Lower lobe of right lung (tissue), 2 donors: ENCODE measurements around the gene FLT1. TPM values are rescaled to one million over a fixed set of nuclear protein-coding genes. Genes with fewer than 3 reads are reported as not detected.
A peak's percentile ranks its signal among the peaks of the same experiment; 100 is the strongest.

Experiments
- ATAC-seq, 2 donors: fragments of 200-7000 bp; cut with Tn5 transposase; one replicate each; pipeline ENCODE4 v1.9.1; 2020 to 2022; ENCODE audit warnings: mild to moderate bottlenecking in 2 of 2, moderate library complexity in 2 of 2
- DNase-seq: peaks from one replicate; pipeline ENCODE4 v3.0.0-alpha.2; 2020
- H3K27ac ChIP-seq: fragments of 200-600 bp; one replicate; pipeline ENCODE4 v1.8.0; 2022
- H3K27me3 ChIP-seq: fragments of 200-600 bp; one replicate; pipeline ENCODE4 v1.8.0; 2022; ENCODE audit warnings: low read depth
- H3K36me3 ChIP-seq: fragments of 200-600 bp; one replicate; pipeline ENCODE4 v1.8.0; 2022; ENCODE audit warnings: mild to moderate bottlenecking
- H3K4me1 ChIP-seq: fragments of 200-600 bp; one replicate; pipeline ENCODE4 v1.8.0; 2022
- H3K4me3 ChIP-seq: fragments of 200-600 bp; one replicate; pipeline ENCODE4 v1.8.0; 2022; ENCODE audit warnings: mild to moderate bottlenecking
- H3K9me3 ChIP-seq: fragments of 200-600 bp; one replicate; pipeline ENCODE4 v1.8.0; 2022
- intact Hi-C: fragments of 100-400 bp; cut with DNase I; formaldehyde crosslinking; loops from one replicate; pipeline ENCODE4 v1.11.0; 2022
- total RNA-seq: library from RNA; stranded (reverse); fragmentation: NEBNext Ultra II Directional; extraction: Animal tissue kit (Norgen Biotek cat#: 25700); gene quantifications from one replicate; pipeline ENCODE4 v1.2.1, GENCODE V29; 2021
- TF ChIP-seq, protein P1 (sequence below): fragments of 200-600 bp; IDR thresholded peaks from one replicate; pipeline ENCODE4 v1.8.0; 2022; ENCODE audit warnings: antibody characterized with exemption, mild to moderate bottlenecking
- donor health status: DM: no; HTN: yes; CAD: no; lungs with severe emphysema.

Gene FLT1
- total RNA-seq, 1 donor from 2014 or later: 41.9 TPM

GRCh38 chr13:28379371-28380083 is 115.4 kb downstream of the FLT1 start:
- no peak overlapping the region for H3K27ac ChIP-seq

GRCh38 chr13:28376604-28377003 is 118.3 kb downstream of the FLT1 start:
- TF ChIP-seq, protein P1, sequence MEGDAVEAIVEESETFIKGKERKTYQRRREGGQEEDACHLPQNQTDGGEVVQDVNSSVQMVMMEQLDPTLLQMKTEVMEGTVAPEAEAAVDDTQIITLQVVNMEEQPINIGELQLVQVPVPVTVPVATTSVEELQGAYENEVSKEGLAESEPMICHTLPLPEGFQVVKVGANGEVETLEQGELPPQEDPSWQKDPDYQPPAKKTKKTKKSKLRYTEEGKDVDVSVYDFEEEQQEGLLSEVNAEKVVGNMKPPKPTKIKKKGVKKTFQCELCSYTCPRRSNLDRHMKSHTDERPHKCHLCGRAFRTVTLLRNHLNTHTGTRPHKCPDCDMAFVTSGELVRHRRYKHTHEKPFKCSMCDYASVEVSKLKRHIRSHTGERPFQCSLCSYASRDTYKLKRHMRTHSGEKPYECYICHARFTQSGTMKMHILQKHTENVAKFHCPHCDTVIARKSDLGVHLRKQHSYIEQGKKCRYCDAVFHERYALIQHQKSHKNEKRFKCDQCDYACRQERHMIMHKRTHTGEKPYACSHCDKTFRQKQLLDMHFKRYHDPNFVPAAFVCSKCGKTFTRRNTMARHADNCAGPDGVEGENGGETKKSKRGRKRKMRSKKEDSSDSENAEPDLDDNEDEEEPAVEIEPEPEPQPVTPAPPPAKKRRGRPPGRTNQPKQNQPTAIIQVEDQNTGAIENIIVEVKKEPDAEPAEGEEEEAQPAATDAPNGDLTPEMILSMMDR: no peak
- ATAC-seq: peak; percentile 49 to 63
- peaks cover 19% of the 10 kb centered on the region for H3K4me1 ChIP-seq
- H3K36me3 ChIP-seq: no peaks in the 10 kb centered on the region
- no peaks in the 10 kb centered on the region for H3K27me3 ChIP-seq
- no peak overlapping the region for H3K4me3 ChIP-seq
- no peak overlapping the region for H3K27ac ChIP-seq
- intact Hi-C loops: no loop called here
- no peaks in the 10 kb centered on the region for H3K9me3 ChIP-seq
- no peak for DNase-seq

More at GRCh38 chr13:28379371-28380083, 115.4 kb downstream of the FLT1 start:
- intact Hi-C loops: no loop called here
- H3K4me3 ChIP-seq: no peak overlapping the region
- H3K27me3 ChIP-seq: no peaks in the 10 kb centered on the region
- TF ChIP-seq, protein P1: no peak
- H3K4me1 ChIP-seq: peaks cover 19% of the 10 kb centered on the region
- DNase-seq (no peak), ATAC-seq (no peak)
- H3K36me3 ChIP-seq: no peaks in the 10 kb centered on the region
- H3K9me3 ChIP-seq: no peaks in the 10 kb centered on the region

GRCh38 chr13:28375250-28375930 is 119.5 kb downstream of the FLT1 start:
- TF ChIP-seq, protein P1: no peak
- ATAC-seq (no peak), DNase-seq (no peak)
- Histone ChIP-seq H3K4me1 (peaks cover 19% of the 10 kb centered on the region), H3K4me3 (no peak overlapping the region), H3K36me3 (no peaks in the 10 kb centered on the region), H3K27me3 (no peaks in the 10 kb centered on the region), H3K9me3 (no peaks in the 10 kb centered on the region), H3K27ac (no peak overlapping the region)
- intact Hi-C loops: no loop called here

DNA sequence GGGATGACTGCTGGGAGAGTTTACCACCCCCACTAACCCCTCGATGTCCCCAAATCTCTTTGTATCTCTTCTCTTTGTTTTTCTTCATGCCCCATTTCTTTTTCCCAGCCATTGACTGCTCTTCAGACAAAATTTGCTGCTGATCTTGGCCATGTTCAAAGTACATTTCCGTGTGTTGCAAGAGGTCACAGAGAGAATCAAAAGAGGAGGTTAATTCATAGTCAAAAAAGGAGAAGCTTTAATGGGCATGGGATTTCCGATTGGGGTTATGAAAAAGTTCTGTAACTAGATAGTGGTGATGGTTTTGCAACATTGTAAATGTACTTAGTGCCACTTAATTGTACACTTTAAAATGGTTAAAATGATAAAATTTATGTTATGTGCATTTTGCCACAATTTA is 121.1 kb downstream of the FLT1 start:
- no peak overlapping the region for H3K27ac ChIP-seq
- ATAC-seq (no peak), DNase-seq (no peak)
- H3K9me3 ChIP-seq: no peaks in the 10 kb centered on the region
- no peaks in the 10 kb centered on the region for H3K36me3 ChIP-seq
- TF ChIP-seq, protein P1: no peak
- no peaks in the 10 kb centered on the region for H3K27me3 ChIP-seq
- peaks cover 14% of the 10 kb centered on the region for H3K4me1 ChIP-seq
- no peak overlapping the region for H3K4me3 ChIP-seq
- intact Hi-C loops: no loop called here

GRCh38 chr13:28370448-28370847 is 124.5 kb downstream of the FLT1 start:
- no peak for ATAC-seq
- Histone ChIP-seq H3K4me3 (no peak overlapping the region), H3K27ac (no peak overlapping the region), H3K9me3 (no peaks in the 10 kb centered on the region), H3K4me1 (no peaks in the 10 kb centered on the region), H3K27me3 (no peaks in the 10 kb centered on the region), H3K36me3 (no peaks in the 10 kb centered on the region)
- intact Hi-C loops: no loop called here
- TF ChIP-seq, protein P1: no peak
- no peak for DNase-seq
